ENCODE measurements around the gene TSPEAR.
"Not testable (repeated sequence)": the region's sequence is repeated elsewhere in the genome, so short reads cannot be mapped to it uniquely, and the experiment has no call there.

The TSPEAR gene

DNA sequence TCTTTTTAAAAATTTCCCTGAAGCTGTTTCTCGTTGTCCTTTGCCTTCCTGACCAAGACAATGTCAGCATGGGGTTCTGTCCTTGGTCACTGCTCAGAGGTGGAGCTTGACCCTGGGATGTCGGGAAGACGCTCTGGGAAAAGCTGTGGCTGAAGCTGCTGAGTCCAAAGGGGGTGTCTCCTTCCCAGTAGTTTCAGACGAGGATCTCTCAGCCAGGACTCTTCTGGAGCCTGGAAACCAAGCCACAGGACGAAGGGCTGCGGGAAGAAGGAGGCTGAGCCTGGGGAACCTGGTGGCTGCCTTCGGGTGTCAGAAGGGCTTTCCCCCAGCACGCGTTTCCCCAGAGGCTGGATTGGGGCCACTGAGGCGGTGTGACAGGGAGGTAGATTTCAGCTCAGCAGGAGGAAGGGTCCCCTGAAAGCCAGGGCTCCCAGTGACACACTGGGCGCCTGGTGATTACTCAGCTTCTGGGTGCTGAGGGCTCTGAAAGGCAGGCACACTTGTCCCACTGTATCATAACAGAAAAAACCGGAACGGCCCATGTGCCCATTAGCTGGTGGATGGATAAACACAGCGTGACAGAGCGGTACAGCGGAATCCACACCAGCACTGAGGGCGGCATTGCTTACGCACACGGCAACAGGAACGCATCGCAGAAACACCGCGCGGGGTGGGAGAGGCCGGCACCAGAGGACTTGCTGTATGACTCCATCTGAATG is 24.4 kb downstream of the TSPEAR start:
- no peak overlapping the region for H3K4me3 ChIP-seq (ENCODE audit: low read depth, low read length)
- TF ChIP-seq, protein P1, sequence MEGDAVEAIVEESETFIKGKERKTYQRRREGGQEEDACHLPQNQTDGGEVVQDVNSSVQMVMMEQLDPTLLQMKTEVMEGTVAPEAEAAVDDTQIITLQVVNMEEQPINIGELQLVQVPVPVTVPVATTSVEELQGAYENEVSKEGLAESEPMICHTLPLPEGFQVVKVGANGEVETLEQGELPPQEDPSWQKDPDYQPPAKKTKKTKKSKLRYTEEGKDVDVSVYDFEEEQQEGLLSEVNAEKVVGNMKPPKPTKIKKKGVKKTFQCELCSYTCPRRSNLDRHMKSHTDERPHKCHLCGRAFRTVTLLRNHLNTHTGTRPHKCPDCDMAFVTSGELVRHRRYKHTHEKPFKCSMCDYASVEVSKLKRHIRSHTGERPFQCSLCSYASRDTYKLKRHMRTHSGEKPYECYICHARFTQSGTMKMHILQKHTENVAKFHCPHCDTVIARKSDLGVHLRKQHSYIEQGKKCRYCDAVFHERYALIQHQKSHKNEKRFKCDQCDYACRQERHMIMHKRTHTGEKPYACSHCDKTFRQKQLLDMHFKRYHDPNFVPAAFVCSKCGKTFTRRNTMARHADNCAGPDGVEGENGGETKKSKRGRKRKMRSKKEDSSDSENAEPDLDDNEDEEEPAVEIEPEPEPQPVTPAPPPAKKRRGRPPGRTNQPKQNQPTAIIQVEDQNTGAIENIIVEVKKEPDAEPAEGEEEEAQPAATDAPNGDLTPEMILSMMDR (IDR thresholded peaks at IDR 0.05; ENCODE audit: low read depth, low read length) = no peak

DNA sequence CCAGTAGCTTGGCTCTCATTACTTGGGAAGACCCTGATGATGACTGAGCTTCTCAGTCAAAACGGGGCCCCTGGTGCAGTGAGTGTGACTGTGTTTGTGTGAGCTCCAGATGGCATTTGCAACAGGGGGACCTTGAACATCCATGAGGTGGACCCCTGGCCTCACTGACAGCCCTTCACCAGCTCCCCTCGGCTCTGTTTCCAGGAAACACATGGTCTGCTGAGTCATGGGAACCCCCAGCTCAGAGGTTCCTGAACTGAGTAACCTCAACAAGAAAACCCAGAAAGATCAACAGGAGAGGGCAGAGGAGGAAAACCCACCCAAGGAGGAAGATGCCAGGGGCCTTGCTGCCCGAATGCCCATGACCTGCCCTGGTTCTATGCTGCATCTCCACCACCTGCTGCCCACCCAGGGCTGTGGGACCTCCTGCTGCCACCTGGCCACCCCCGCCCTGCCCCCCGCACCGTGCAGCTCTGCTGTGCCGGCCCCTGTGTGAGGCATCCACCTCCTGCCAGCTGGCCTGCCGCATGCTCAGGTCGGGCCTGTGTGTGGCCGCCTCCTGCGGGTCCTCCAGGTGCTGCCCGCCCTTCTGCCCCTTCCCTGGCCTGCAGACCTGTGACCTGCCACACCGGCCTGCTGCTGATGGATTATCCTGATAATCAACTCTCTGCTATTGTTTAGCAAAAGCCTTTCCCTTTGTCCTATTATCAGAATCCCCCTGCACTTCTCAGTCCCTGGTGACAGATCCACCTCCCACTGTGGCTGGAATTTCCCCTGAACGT is 25.2 kb downstream of the TSPEAR start:
- H3K4me3 ChIP-seq (ENCODE audit: low read depth, low read length) = no peak overlapping the region
- TF ChIP-seq, protein P1 (IDR thresholded peaks at IDR 0.05; ENCODE audit: low read depth, low read length) = no peak

DNA sequence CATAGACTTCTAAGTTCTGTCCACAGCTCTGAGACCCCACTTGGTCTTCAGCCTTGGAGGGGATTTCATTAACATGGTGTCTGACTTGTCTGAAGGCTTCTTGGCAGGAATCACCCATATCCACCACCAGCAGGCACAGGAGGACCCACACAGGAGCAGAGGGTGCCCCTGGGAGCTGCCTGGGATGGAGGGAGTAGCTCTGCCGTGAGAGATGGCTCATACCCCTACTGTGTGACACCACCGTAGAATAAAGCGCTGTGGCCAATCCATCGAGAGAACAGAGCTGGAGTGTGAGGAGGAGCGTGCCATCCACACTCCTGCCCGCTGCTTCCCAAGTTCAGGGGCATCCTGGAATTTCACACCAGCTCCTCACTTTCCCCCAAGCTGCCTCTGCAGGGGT is 26.3 kb downstream of the TSPEAR start:
- H3K4me3 ChIP-seq (ENCODE audit: low read depth, low read length) = not testable (repeated sequence)

DNA sequence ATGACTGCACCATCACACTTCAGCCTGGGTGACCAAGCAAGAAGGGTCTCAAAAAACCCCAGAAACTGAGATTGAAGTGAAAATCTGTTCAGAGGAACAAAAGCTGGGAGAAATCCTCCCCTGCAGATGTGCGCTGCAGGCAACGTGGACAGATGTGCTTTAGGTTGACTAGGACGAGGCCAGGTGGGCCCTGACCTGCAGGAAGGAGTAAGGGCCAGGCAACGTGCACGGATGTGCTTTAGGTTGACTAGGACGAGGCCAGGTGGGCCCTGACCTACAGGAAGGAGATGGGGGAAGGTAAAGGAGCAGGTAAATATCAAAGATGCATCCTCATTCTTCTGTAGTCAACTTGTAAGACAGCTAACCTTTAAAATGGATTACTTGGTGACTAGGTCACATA is 26.9 kb downstream of the TSPEAR start:
- H3K4me3 ChIP-seq (ENCODE audit: low read depth, low read length) = no peak overlapping the region
- TF ChIP-seq, protein P1 (IDR thresholded peaks at IDR 0.05; ENCODE audit: low read depth, low read length) = no peak

DNA sequence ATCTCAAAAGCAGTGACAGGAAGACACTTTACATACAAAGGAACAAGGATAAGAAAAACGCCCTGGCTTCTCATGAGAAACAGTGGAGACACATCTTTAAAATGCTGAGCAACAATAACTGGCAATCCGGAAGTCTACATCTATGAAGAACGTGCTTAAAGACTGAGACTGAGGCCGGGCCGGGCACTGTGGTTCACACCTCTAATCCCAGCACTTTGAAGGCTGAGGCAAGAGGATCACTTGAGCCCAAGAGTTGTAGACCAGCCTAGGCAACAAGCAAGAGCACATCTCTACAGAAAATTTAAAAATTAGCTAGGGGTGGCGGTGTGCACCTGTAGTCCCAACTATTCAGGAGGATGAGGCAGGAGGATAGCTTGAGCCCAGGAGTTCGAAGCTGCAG is 27.3 kb downstream of the TSPEAR start:
- no peak overlapping the region for H3K4me3 ChIP-seq (ENCODE audit: low read depth, low read length)
- TF ChIP-seq, protein P1 (IDR thresholded peaks at IDR 0.05; ENCODE audit: low read depth, low read length) = no peak

DNA sequence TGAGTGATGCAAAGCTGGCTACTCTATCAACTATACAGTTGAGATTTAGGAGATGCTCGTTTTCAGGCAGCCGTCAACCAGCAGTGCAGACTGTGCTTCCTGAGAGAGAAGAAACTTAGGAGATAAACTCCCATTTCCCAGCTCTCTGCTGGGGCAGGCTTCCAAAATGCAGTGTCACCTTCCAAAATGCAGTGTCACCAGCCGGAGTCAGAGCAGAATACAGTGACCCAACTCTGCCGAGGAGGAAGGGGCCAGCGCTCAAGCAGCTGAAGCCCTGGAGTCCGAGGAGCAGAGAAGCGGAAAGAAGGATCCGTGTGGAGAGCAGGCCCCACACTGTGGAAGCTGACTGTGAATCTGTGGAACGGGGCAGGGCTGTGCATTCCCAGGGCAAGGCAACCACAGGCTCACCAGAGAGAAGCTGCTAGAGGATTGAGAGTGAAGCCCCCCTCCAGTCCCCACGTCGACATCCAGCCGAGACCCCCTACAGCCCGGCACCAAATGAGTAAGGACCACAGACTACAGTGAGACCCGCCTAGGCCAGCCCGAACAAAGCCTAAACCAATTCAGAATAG is 28.7 kb downstream of the TSPEAR start:
- TF ChIP-seq, protein P1 (IDR thresholded peaks at IDR 0.05; ENCODE audit: low read depth, low read length) = no peak

DNA sequence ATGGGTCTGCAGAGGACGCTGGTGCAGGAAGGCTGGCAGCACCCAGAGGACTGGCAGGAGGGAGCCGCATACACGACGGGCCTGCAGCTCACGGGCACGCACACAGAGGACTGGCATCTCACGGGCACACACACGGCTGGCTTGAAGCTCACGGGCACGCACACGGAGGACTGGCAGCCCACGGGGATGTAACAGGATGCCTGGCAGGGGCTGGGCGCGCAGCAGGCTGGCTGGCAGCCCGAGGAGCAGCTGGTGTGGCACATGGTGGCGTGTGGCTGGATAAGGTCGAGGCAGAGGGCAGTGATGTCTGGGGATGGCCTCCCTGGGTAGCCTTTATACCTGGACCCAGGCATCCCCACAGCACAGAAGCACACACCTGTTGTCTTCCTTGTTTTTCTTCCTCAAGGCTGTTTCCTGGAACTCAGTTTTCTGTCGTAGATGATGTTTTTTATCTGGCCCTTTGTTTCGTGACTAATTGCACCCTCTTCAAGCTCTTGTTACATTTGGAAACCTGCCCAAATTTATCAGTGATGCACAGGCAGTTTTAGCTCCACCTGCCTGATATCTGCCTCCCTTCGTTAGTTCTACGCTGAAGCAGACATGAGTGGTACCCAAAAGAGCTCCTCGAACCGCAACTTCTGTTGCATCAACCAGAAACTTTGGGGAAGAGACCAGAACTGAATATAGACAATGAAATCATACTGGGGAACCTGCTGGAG is 29.4 kb downstream of the TSPEAR start, which contains the start of gene KRTAP12-1:
KRTAP12-1 (minus strand) TSS at position 303 of the 719 bp plus-strand sequence; CDS start at position 263, 40 bp downstream.
- TF ChIP-seq, protein P1 (IDR thresholded peaks at IDR 0.05; ENCODE audit: low read depth, low read length) = no peak
- no peak within 1 kb of the TSS for H3K4me3 ChIP-seq (ENCODE audit: low read depth, low read length)

More for the DNA sequence above, 28.7 kb downstream of the TSPEAR start:
- H3K4me3 ChIP-seq (ENCODE audit: low read depth, low read length) = no peak overlapping the region

Data from WI38 (cell line).